ENCODE results near the gene LCMT1.
"Not testable (repeated sequence)": the region's sequence is repeated elsewhere in the genome, so short reads cannot be mapped to it uniquely, and the experiment has no call there.

LCMT1 gene

DNA sequence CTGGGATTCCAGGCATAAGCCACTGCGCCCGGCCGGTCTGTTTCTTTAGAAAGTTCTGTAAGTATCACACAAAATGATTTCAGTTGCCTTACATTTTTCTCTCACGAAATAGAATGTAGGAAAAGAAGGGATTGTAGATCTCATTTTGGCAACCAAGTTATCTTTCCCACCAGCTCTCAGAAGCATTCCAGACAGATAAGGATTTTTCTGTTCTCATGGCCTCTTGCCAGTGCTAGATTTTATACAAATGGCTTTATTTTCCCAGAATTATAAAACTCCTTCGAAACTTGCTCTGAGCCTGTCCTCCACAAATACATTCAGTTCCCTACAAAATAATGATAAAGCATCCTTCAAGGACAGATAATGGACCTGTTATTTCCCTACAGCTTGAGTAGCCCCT lies 46.9 kb downstream of the LCMT1 start:
- TF ChIP-seq, protein P1, sequence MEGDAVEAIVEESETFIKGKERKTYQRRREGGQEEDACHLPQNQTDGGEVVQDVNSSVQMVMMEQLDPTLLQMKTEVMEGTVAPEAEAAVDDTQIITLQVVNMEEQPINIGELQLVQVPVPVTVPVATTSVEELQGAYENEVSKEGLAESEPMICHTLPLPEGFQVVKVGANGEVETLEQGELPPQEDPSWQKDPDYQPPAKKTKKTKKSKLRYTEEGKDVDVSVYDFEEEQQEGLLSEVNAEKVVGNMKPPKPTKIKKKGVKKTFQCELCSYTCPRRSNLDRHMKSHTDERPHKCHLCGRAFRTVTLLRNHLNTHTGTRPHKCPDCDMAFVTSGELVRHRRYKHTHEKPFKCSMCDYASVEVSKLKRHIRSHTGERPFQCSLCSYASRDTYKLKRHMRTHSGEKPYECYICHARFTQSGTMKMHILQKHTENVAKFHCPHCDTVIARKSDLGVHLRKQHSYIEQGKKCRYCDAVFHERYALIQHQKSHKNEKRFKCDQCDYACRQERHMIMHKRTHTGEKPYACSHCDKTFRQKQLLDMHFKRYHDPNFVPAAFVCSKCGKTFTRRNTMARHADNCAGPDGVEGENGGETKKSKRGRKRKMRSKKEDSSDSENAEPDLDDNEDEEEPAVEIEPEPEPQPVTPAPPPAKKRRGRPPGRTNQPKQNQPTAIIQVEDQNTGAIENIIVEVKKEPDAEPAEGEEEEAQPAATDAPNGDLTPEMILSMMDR (IDR thresholded peaks at IDR 0.05) = no peak
- Histone ChIP-seq H3K27ac (no peak overlapping the region), H3K4me3 (no peak overlapping the region)
- no peak for DNase-seq (ENCODE audit: low spot score)

DNA sequence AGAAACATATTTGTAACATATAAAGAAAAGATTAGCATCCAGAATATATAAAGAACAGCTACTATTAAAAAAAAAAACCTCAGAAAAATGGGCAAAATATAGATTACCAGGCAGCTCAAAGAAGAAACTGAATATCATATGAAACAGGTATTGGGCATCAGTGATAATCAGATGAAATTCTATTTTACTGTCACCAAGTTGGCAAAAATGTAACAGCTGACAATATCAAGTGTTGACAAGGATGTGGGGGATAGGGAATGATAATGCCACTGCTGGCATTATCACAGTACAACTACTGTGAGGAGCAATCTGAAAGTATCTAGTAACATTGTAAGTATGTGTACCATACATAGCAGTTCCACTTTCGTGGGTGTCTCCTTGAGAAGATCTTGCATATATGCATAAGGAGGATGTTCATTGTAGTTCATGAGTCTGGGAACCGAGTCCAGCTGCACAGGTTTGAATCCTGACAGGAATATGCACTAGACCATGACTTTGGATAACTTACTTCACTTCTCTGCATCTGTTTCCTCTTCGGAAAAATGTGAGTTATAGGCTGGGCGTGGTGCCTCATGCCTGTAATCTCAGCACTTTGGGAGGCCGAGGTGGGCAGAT lies 50.3 kb downstream of the LCMT1 start:
- Histone ChIP-seq H3K27ac (no peak overlapping the region), H3K4me3 (no peak overlapping the region)
- DNase-seq (ENCODE audit: low spot score) = no peak
- TF ChIP-seq, protein P1 (IDR thresholded peaks at IDR 0.05) = no peak

DNA sequence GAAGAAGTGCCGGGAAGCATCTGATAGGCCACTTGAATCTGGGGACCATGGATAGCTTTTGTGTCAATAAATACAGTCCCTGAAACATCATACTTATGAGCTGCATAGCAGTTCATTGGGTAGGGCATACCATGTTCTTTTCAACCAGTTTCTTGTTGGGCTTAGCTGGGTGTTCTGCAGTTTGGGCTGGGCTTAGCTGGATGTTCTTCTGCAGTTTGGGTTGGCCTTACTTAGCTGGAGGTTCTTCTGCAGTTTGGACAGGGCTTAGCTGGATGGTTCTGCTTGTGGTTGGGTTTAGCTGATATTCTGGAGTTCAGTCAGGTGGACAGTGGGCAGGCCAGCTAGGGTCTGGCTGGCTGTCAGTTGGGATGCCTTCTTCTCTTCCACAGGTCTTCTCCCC lies 52.1 kb downstream of the LCMT1 start:
- no peak for DNase-seq (ENCODE audit: low spot score)
- Histone ChIP-seq H3K4me3 (no peak overlapping the region), H3K27ac (no peak overlapping the region)
- TF ChIP-seq, protein P1 (IDR thresholded peaks at IDR 0.05) = no peak

DNA sequence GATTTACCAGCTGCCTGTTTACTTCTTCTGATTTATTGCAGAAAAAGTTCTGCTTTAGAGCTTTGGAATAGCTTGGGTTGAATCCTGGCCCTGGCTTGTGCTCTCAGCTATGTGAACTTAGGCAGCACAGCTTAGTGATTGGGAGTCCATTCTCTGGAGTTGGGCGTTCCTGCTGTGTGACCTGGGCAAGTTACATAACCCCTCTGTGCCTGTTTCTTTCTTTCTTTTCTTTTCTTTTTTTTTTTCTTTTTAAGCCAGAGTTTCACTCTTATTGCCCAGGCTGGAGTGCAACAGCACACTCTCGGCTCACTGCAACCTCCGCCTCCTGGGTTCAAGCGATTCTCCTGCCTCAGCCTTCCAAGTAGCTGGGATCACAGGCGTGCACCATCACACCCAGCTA lies 53.7 kb downstream of the LCMT1 start:
- TF ChIP-seq, protein P1 (IDR thresholded peaks at IDR 0.05) = no peak
- DNase-seq (ENCODE audit: low spot score) = no peak
- no peak overlapping the region for H3K4me3 ChIP-seq
- no peak overlapping the region for H3K27ac ChIP-seq

DNA sequence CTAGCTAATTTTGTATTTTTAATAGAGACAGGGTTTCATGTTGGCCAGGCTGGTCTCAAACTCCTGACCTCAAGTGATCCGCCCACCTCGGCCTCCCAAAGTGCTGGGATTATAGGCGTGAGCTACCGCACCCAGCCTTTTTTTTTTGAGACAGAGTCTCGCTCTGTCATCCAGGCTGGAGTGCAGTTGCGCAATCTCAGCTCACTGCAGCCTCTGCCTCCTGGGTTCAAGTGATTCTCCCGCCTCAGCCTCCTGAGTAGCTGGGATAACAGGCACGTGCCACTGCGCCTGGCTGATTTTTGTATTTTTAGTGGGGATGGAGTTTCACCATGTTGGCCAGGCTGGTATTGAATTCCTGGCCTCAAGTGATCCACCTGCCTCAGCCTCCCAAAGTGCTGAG lies 56.4 kb downstream of the LCMT1 start:
- not testable (repeated sequence) for H3K27ac ChIP-seq; H3K4me3 ChIP-seq; DNase-seq (ENCODE audit: low spot score)

DNA sequence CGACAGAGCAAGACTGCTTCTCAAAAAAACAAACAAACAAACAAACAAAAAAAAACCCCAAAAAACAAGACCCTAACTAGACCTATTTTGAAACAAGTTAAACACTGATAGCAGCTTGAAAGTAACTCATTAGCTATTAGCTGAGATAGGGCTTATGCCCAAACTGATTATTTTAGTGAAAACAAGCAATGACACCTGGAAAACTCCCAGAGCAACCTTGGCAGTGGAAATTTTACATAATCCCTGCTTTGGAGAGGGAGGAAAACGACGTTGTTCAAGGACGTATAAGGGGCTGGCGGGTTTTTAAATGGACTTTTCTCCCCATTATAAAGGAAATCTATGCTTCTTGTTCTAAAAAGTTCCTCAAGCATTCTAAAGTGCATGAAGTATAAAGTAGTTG lies 59.8 kb downstream of the LCMT1 start:
- TF ChIP-seq, protein P1 (IDR thresholded peaks at IDR 0.05) = no peak
- no peak overlapping the region for H3K4me3 ChIP-seq

DNA sequence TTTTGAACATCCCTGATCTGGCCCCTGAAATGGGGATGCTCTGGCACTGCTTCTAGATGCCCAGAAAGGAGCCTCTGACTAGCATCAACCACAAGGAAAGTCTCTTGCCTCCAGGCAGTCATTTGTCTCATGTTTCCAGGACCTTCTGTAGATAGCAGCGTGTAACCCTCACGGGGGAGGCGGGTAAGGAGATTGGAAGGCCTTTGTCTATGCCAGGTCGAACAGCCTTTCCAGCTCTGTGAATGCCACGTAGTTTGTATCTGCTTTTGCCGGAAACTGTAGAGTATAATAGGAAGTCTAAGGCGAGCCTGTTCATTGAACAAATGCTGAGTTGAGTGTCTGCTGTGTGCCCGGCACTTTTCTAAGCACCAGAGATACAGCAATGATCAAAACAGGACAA lies 61.3 kb downstream of the LCMT1 start:
- no peak overlapping the region for H3K27ac ChIP-seq
- TF ChIP-seq, protein P1 (IDR thresholded peaks at IDR 0.05) = no peak
- H3K4me3 ChIP-seq = no peak overlapping the region
- no peak for DNase-seq (ENCODE audit: low spot score)

More for the DNA sequence above, 59.8 kb downstream of the LCMT1 start:
- no peak overlapping the region for H3K27ac ChIP-seq
- DNase-seq (ENCODE audit: low spot score) = no peak

Measured in coronary artery (tissue), 2 donors.